Neural cell (in vitro differentiated cells): ENCODE data around the gene CUBN. TPM values are rescaled to one million over a fixed set of nuclear protein-coding genes. Genes with fewer than 3 reads are reported as not detected.

Experiments used
- H2AFZ ChIP-seq: fragments of 200-600, 300-800 bp; sonication (generic), shearing (Covaris generic); 2 replicates; pipeline ENCODE4 v1.6.0; 2014; ENCODE audit warnings: low read depth, mild to moderate bottlenecking, antibody characterized with exemption, low read length, moderate library complexity
- H3F3A ChIP-seq: fragments of 200-600 bp; shearing (Covaris generic); 2 replicates; pipeline ENCODE4 v1.6.1; 2016; ENCODE audit warnings: mild to moderate bottlenecking, moderate library complexity, mixed read lengths, antibody characterized with exemption, low read length; ENCODE audit not compliant: insufficient read depth, poor library complexity, severe bottlenecking
- H3K27ac ChIP-seq: fragments of 200-600, 300-800 bp; sonication (generic), shearing (Covaris generic); 2 replicates; pipeline ENCODE4 v1.5.1; 2014; ENCODE audit warnings: mild to moderate bottlenecking, low read length, moderate library complexity
- H3K27me3 ChIP-seq: fragments of 300-800, 200-600 bp; sonication (generic), shearing (Covaris generic); 2 replicates; pipeline ENCODE4 v1.6.0; 2014; ENCODE audit warnings: mild to moderate bottlenecking, low read depth, low read length, moderate library complexity; ENCODE audit not compliant: insufficient read depth
- H3K36me3 ChIP-seq: fragments of 300-800, 200-600 bp; sonication (generic), shearing (Covaris generic); 2 replicates; pipeline ENCODE4 v1.5.1; 2014; ENCODE audit warnings: mild to moderate bottlenecking, antibody characterized with exemption, low read length, moderate library complexity; ENCODE audit not compliant: insufficient read depth
- H3K4me2 ChIP-seq: fragments of 300-800, 200-600 bp; sonication (generic), shearing (Covaris generic); 2 replicates; pipeline ENCODE4 v1.6.0; 2014; ENCODE audit warnings: mild to moderate bottlenecking, low read length
- H3K4me3 ChIP-seq: fragments of 300-800, 200-600 bp; sonication (generic), shearing (Covaris generic); 2 replicates; pipeline ENCODE4 v1.5.1; 2014; ENCODE audit warnings: mild to moderate bottlenecking, low read length, moderate library complexity
- H3K79me2 ChIP-seq: fragments of 200-600 bp; shearing (Covaris generic); replicated peaks from 2 replicates; pipeline ENCODE4 v1.6.0; 2014; ENCODE audit warnings: mild to moderate bottlenecking, low read length, moderate library complexity; ENCODE audit not compliant: insufficient read depth
- H3K9ac ChIP-seq: fragments of 300-800, 200-600 bp; sonication (generic), shearing (Covaris generic); 2 replicates; pipeline ENCODE4 v1.6.1; 2016; ENCODE audit warnings: mild to moderate bottlenecking, low read length, mixed read lengths
- H3K9me2 ChIP-seq: fragments of 200-600 bp; shearing (Covaris generic); 2 replicates; pipeline ENCODE4 v1.6.1; 2016; ENCODE audit warnings: mild to moderate bottlenecking, low read length, mixed read lengths; ENCODE audit not compliant: insufficient read depth
- H3K9me3 ChIP-seq: fragments of 200-600, 300-800 bp; sonication (generic), shearing (Covaris generic); 2 replicates; pipeline ENCODE4 v1.6.1; 2016; ENCODE audit warnings: mild to moderate bottlenecking, mixed run types, low read length, moderate library complexity, mixed read lengths
- H4K20me1 ChIP-seq: fragments of 200-600 bp; shearing (Covaris generic); 2 replicates; pipeline ENCODE4 v1.6.1; 2016; ENCODE audit warnings: mild to moderate bottlenecking, mixed run types; ENCODE audit not compliant: insufficient read depth
- EP300 ChIP-seq: fragments of 450-650 bp; conservative IDR thresholded peaks from 2 replicates; pipeline ENCODE4 v1.6.1; 2014; ENCODE audit warnings: antibody characterized with exemption, mild to moderate bottlenecking, moderate library complexity; ENCODE audit not compliant: poor library complexity, severe bottlenecking
- EZH2 ChIP-seq: fragments of 200-600, 300-800 bp; shearing (Covaris generic), sonication (generic); IDR thresholded peaks from 2 replicates; pipeline ENCODE4 v1.6.1; 2014; ENCODE audit warnings: antibody characterized with exemption, low read length, borderline replicate concordance, mild to moderate bottlenecking; ENCODE audit not compliant: insufficient read depth, poor library complexity, severe bottlenecking
- MXI1 ChIP-seq: fragments of 450-650 bp; conservative IDR thresholded peaks from 2 replicates; pipeline ENCODE4 v1.6.1; 2014; ENCODE audit warnings: antibody characterized with exemption, mild to moderate bottlenecking; ENCODE audit not compliant: poor library complexity, severe bottlenecking
- POLR2AphosphoS5 ChIP-seq: IDR thresholded peaks from 2 replicates; pipeline ENCODE4 v1.6.1; 2012
- RAD21 ChIP-seq: fragments of 450-650 bp; conservative IDR thresholded peaks from 2 replicates; pipeline ENCODE4 v1.6.1; 2014; ENCODE audit warnings: antibody characterized with exemption, mild to moderate bottlenecking, moderate library complexity
- SMC3 ChIP-seq: fragments of 450-650 bp; conservative IDR thresholded peaks from 2 replicates; pipeline ENCODE4 v1.6.1; 2014; ENCODE audit warnings: antibody characterized with exemption, mild to moderate bottlenecking, moderate library complexity; ENCODE audit not compliant: poor library complexity
- TAF1 ChIP-seq: IDR thresholded peaks from 2 replicates; pipeline ENCODE4 v1.6.1; 2012; ENCODE audit warnings: low read depth
- polyA plus RNA-seq: library from polyadenylated mRNA; depleted of rRNA; stranded (reverse); fragments of >200 nt; gene quantifications from 2 replicates; pipeline ENCODE4 v1.2.3, GENCODE V29; 2014
- TF ChIP-seq, protein P1 (sequence below): IDR thresholded peaks from 2 replicates; pipeline ENCODE4 v1.6.1; 2012; ENCODE audit warnings: borderline replicate concordance
- TF ChIP-seq, protein P2 (sequence below): fragments of 450-650 bp; IDR thresholded peaks from 2 replicates; pipeline ENCODE4 v1.5.1; 2014; ENCODE audit warnings: antibody characterized with exemption, mild to moderate bottlenecking, moderate library complexity; ENCODE audit not compliant: poor library complexity, severe bottlenecking

The CUBN gene
- polyA plus RNA-seq, 1 donor from 2014 or later = 7.1 TPM

DNA sequence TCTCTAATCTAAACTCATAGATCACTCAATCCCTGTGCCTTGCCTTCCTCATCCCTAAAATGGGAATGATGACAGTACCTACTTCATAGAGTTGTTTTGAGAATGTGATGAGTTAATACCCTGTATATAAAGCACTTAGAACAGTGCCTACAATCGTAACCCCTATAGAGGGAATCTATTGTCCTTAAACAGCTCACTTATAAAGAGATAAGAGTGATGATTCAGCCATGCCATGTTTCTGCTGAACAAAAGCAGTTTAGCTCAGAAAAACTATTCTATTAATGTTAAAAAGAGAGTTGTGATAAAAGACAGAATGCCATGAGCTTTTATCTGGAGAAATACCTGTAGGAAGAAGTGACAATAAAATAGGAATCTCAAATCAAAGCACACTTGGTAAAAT, 63.6 kb downstream of the CUBN start:
- no peak overlapping the region for H3K4me3 ChIP-seq
- no peaks in the 10 kb centered on the region for H3F3A ChIP-seq
- no peak overlapping the region for H2AFZ ChIP-seq
- no peaks in the 10 kb centered on the region for H3K79me2 ChIP-seq
- no peak overlapping the region for H3K9ac ChIP-seq
- no peaks in the 10 kb centered on the region for H3K27me3 ChIP-seq
- H3K4me2 ChIP-seq = no peak overlapping the region
- TF ChIP-seq POLR2AphosphoS5 = no peak
- no peak for TF ChIP-seq SMC3
- no peaks in the 10 kb centered on the region for H4K20me1 ChIP-seq
- H3K36me3 ChIP-seq = no peaks in the 10 kb centered on the region
- H3K9me3 ChIP-seq = no peaks in the 10 kb centered on the region
- H3K27ac ChIP-seq = no peak overlapping the region
- H3K9me2 ChIP-seq = no peaks in the 10 kb centered on the region

DNA sequence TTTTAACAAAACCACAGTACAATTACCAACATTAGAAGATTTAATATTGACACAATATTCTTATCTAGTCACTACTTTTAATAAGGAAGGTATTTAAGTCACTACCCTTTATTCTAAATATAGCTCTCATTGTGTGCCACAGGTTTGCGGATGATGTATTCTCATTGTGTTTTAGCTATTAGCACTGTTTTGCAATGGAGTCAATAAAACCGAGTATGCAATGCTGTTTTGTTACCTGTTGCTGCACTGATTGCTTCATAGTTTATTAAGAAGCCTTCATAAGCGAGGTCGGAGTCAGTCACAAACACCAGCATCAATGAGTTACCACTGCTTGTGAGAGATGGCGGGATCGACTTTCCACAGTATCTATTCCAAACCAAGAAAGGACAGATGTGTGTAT, 64.3 kb downstream of the CUBN start:
- no peak overlapping the region for H3K27ac ChIP-seq
- H3K9ac ChIP-seq = no peak overlapping the region
- H3K4me3 ChIP-seq = no peak overlapping the region

DNA sequence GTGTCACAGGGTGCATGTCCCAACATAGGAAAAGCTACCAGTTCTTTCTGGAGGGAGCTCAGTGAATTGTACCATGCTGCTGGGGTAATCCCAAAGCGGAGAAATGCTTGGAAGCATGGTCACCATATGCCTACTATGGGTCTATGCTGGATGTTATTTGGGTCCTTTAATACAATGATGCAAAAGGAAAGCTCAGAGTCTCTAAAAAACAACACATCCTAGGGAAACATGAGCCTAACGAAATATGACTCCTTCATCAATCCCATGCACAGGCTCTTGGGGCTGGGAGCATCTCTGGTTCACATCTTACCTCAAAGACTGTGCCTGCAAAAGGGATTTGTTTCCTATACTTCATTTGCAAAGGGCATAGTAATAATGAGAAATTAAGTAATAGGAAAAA, 65.2 kb downstream of the CUBN start:
- Histone ChIP-seq H3F3A (no peaks in the 10 kb centered on the region), H3K27me3 (no peaks in the 10 kb centered on the region), H3K4me2 (no peak overlapping the region)
- TF ChIP-seq, protein P1, sequence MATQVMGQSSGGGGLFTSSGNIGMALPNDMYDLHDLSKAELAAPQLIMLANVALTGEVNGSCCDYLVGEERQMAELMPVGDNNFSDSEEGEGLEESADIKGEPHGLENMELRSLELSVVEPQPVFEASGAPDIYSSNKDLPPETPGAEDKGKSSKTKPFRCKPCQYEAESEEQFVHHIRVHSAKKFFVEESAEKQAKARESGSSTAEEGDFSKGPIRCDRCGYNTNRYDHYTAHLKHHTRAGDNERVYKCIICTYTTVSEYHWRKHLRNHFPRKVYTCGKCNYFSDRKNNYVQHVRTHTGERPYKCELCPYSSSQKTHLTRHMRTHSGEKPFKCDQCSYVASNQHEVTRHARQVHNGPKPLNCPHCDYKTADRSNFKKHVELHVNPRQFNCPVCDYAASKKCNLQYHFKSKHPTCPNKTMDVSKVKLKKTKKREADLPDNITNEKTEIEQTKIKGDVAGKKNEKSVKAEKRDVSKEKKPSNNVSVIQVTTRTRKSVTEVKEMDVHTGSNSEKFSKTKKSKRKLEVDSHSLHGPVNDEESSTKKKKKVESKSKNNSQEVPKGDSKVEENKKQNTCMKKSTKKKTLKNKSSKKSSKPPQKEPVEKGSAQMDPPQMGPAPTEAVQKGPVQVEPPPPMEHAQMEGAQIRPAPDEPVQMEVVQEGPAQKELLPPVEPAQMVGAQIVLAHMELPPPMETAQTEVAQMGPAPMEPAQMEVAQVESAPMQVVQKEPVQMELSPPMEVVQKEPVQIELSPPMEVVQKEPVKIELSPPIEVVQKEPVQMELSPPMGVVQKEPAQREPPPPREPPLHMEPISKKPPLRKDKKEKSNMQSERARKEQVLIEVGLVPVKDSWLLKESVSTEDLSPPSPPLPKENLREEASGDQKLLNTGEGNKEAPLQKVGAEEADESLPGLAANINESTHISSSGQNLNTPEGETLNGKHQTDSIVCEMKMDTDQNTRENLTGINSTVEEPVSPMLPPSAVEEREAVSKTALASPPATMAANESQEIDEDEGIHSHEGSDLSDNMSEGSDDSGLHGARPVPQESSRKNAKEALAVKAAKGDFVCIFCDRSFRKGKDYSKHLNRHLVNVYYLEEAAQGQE = no peak
- no peak for TF ChIP-seq TAF1
- no peak for TF ChIP-seq RAD21
- no peak for TF ChIP-seq SMC3
- no peak for TF ChIP-seq EP300
- no peak for TF ChIP-seq MXI1
- TF ChIP-seq EZH2 = no peak

More for the DNA sequence above, 64.3 kb downstream of the CUBN start:
- no peaks in the 10 kb centered on the region for H3K9me3 ChIP-seq
- H3K79me2 ChIP-seq = no peaks in the 10 kb centered on the region
- H3K4me2 ChIP-seq = no peak overlapping the region
- no peaks in the 10 kb centered on the region for H3F3A ChIP-seq
- no peaks in the 10 kb centered on the region for H3K9me2 ChIP-seq
- TF ChIP-seq EP300 (no peak), MXI1 (no peak), EZH2 (no peak), RAD21 (no peak), SMC3 (no peak), TAF1 (no peak)
- TF ChIP-seq, protein P2, sequence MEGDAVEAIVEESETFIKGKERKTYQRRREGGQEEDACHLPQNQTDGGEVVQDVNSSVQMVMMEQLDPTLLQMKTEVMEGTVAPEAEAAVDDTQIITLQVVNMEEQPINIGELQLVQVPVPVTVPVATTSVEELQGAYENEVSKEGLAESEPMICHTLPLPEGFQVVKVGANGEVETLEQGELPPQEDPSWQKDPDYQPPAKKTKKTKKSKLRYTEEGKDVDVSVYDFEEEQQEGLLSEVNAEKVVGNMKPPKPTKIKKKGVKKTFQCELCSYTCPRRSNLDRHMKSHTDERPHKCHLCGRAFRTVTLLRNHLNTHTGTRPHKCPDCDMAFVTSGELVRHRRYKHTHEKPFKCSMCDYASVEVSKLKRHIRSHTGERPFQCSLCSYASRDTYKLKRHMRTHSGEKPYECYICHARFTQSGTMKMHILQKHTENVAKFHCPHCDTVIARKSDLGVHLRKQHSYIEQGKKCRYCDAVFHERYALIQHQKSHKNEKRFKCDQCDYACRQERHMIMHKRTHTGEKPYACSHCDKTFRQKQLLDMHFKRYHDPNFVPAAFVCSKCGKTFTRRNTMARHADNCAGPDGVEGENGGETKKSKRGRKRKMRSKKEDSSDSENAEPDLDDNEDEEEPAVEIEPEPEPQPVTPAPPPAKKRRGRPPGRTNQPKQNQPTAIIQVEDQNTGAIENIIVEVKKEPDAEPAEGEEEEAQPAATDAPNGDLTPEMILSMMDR = no peak
- TF ChIP-seq, protein P1 = no peak
- no peaks in the 10 kb centered on the region for H3K27me3 ChIP-seq
- no peak overlapping the region for H2AFZ ChIP-seq
- H3K36me3 ChIP-seq = no peaks in the 10 kb centered on the region
- no peaks in the 10 kb centered on the region for H4K20me1 ChIP-seq

More for the DNA sequence above, 65.2 kb downstream of the CUBN start:
- H4K20me1 ChIP-seq = no peaks in the 10 kb centered on the region
- no peak overlapping the region for H3K9ac ChIP-seq
- no peaks in the 10 kb centered on the region for H3K9me3 ChIP-seq
- no peak overlapping the region for H2AFZ ChIP-seq
- no peaks in the 10 kb centered on the region for H3K36me3 ChIP-seq
- no peaks in the 10 kb centered on the region for H3K79me2 ChIP-seq
- no peaks in the 10 kb centered on the region for H3K9me2 ChIP-seq
- no peak overlapping the region for H3K4me3 ChIP-seq
- H3K27ac ChIP-seq = no peak overlapping the region
